Suprapubic skin (tissue), 3 donors: ENCODE data around the gene SCN2B.

Source experiments
- EP300 ChIP-seq: sonication (generic); formaldehyde crosslinking; IDR thresholded peaks from one replicate; pipeline ENCODE4 v1.6.1; 2017; ENCODE audit warnings: antibody characterized with exemption
- TF ChIP-seq, protein P1 (sequence below), 2 donors: fragments of 200-600 bp in 1 of 2; fragments of 450-650 bp in 1 of 2; sonication (generic) in 1 of 2; IDR thresholded peaks; one replicate each; pipeline ENCODE4 v1.5.1; 2016 to 2019; ENCODE audit warnings: antibody characterized with exemption in 2 of 2, mild to moderate bottlenecking in 1 of 2, moderate library complexity in 1 of 2

GRCh38 chr11:118155776-118156530, 20.5 kb downstream of the SCN2B start:
- TF ChIP-seq, protein P1, sequence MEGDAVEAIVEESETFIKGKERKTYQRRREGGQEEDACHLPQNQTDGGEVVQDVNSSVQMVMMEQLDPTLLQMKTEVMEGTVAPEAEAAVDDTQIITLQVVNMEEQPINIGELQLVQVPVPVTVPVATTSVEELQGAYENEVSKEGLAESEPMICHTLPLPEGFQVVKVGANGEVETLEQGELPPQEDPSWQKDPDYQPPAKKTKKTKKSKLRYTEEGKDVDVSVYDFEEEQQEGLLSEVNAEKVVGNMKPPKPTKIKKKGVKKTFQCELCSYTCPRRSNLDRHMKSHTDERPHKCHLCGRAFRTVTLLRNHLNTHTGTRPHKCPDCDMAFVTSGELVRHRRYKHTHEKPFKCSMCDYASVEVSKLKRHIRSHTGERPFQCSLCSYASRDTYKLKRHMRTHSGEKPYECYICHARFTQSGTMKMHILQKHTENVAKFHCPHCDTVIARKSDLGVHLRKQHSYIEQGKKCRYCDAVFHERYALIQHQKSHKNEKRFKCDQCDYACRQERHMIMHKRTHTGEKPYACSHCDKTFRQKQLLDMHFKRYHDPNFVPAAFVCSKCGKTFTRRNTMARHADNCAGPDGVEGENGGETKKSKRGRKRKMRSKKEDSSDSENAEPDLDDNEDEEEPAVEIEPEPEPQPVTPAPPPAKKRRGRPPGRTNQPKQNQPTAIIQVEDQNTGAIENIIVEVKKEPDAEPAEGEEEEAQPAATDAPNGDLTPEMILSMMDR (IDR thresholded peaks at IDR 0.05) = no peak
- TF ChIP-seq EP300 = no peak
